ENCODE results near the gene BRIP1. TPM values are rescaled to one million over a fixed set of nuclear protein-coding genes. Genes with fewer than 3 reads are reported as not detected.

Gene BRIP1
- total RNA-seq, 3 donors from 2014 or later, result 0.89 to 7.4 (median 3.2) TPM

DNA sequence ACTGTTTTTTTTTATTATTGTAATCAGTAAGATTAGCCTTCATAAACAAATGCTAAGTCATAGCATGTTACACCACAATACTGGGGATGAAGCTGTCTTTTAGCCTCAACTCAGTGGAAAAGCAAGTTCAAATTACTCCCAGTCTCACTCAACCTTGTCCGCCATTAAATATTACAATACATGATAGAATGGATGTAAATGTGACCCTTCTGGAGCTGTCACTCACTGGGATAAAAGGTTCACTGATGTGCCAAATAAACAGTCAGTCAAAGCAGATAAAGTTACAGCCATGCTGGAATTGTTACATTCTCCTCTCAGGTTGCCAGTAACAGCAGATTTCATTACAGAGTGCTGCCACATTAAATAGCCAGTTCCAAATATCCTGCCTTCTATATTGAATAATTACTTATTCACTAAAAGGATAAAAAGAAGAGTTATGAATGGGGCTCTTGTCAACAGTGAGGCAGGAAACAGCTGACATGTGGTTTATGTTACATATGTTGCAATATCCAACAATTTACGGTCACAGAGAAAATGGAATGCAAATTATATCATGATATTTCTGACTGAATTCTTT is 53.4 kb downstream of the BRIP1 start:
- TF ChIP-seq CTCF (IDR thresholded peaks at IDR 0.05), result no peak
- Histone ChIP-seq H3K4me3 (no peak overlapping the region), H3K4me1 (ENCODE audit: low read depth) (no peaks in the 10 kb centered on the region), H3K9me3 (no peaks in the 10 kb centered on the region), H3K36me3 (ENCODE audit: low read depth) (no peaks in the 10 kb centered on the region)
- no peak for ATAC-seq
- DNase-seq, result no peak
- intact Hi-C loops (cut with DNase I, micrococcal nuclease), result no loop called here

GRCh38 chr17:61808442-61808841 is 54.9 kb downstream of the BRIP1 start:
- H3K36me3 ChIP-seq (ENCODE audit: low read depth), result no peaks in the 10 kb centered on the region
- ATAC-seq (no peak), DNase-seq (no peak)
- no peaks in the 10 kb centered on the region for H3K4me1 ChIP-seq (ENCODE audit: low read depth)
- no peak overlapping the region for H3K4me3 ChIP-seq
- H3K9me3 ChIP-seq, result no peaks in the 10 kb centered on the region
- intact Hi-C loops (cut with DNase I, micrococcal nuclease), result no loop called here
- no peak for TF ChIP-seq CTCF (IDR thresholded peaks at IDR 0.05)

GRCh38 chr17:61806936-61807335 is 56.4 kb downstream of the BRIP1 start:
- Histone ChIP-seq H3K4me3 (no peak overlapping the region), H3K9me3 (no peaks in the 10 kb centered on the region), H3K36me3 (ENCODE audit: low read depth) (no peaks in the 10 kb centered on the region), H3K4me1 (ENCODE audit: low read depth) (no peaks in the 10 kb centered on the region)
- DNase-seq (no peak), ATAC-seq (no peak)
- intact Hi-C loops (cut with DNase I, micrococcal nuclease), result no loop called here
- no peak for TF ChIP-seq CTCF (IDR thresholded peaks at IDR 0.05)

GRCh38 chr17:61806081-61806828 is 57.1 kb downstream of the BRIP1 start:
- intact Hi-C loops (cut with DNase I, micrococcal nuclease), result no loop called here
- Histone ChIP-seq H3K36me3 (ENCODE audit: low read depth) (no peaks in the 10 kb centered on the region), H3K4me3 (no peak overlapping the region), H3K9me3 (no peaks in the 10 kb centered on the region), H3K4me1 (ENCODE audit: low read depth) (no peaks in the 10 kb centered on the region)
- ATAC-seq, result no peak
- DNase-seq, result no peak
- no peak for TF ChIP-seq CTCF (IDR thresholded peaks at IDR 0.05)

- no peak for TF ChIP-seq CTCF (IDR thresholded peaks at IDR 0.05)
- intact Hi-C loops (cut with DNase I, micrococcal nuclease), result no loop called here
- no peak for ATAC-seq
- Histone ChIP-seq H3K36me3 (ENCODE audit: low read depth) (no peaks in the 10 kb centered on the region), H3K9me3 (no peaks in the 10 kb centered on the region), H3K4me1 (ENCODE audit: low read depth) (no peaks in the 10 kb centered on the region), H3K4me3 (no peak overlapping the region)
- DNase-seq, result no peak
Measured at GRCh38 chr17:61805399-61805798, 57.9 kb downstream of the BRIP1 start.

All from mucosa of descending colon (tissue), 3 donors.